ENCODE results near the gene DUSP18.
"Not testable (repeated sequence)": the region's sequence is repeated elsewhere in the genome, so short reads cannot be mapped to it uniquely, and the experiment has no call there.

Gene DUSP18

DNA sequence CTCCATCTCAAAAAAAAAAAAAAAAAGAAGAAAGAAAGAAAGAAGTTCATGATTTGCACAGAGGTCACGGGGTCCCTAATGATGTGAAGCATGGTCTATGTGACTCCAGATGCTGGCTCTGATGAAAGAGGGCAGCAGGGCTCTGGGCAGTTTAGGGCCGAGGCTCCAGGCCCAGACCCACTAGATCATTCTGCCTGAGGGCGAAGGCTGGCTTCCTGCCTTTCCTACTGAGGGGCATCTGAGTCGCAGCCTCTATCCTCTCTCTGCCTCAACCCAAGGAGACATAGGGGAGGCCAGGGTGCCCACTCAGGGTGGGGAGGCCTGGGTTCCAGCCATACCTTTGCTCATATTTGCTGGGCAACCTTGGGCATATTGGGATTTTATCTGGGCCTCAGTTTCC, 27.3 kb downstream of the DUSP18 start:
- no peak for DNase-seq (ENCODE audit: low spot score)

- DNase-seq (ENCODE audit: low spot score): no peak
Observed at GRCh38 chr22:30637701-30638114, 30.0 kb downstream of the DUSP18 start.

GRCh38 chr22:30636226-30637077, 31.2 kb downstream of the DUSP18 start:
- DNase-seq (ENCODE audit: low spot score): no peak

DNA sequence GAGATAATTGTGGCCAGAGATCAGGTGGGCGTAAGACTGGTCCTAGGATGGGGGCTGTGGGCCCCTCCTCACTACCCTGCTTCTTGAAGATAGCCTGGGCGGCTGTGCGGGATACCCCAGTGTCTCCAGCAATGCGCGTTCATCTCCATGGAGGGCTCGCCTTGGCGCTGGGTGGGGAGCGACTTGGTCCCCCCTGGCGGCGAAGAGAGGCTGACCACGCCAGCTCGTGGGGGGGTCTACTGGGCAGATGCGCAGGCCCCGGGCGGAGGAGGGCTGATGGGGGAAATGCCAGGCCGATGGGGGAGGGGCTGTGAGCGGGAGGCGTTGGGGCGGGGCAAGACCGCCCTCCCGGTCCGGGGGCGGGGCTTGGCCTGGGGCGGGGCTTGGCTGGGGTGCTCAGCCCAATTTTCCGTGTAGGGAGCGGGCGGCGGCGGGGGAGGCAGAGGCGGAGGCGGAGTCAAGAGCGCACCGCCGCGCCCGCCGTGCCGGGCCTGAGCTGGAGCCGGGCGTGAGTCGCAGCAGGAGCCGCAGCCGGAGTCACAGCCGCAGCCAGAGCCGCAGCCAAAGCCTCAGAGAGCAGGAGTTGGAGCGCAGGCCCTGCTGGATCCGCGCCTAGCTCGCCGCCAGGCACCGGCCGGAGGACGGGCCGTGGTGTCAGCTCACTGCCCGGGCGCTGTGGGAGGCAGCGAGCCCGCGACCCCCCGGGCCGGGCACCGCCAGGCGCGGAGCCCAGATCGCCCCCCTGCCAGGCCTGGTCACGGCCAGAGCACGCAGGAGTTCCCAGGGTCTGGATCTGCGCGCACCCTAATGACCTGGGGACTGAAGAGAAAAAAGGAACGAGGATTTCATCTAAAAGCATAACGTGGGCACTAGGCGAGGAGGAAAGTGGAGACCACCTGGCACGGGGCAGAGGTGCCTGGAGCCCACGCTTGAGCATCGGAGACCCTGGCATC, 32.1 kb downstream of the DUSP18 start, which contains the start of gene SLC35E4:
Gene SLC35E4, plus strand, starts transcription at position 509 of the 953 bp plus-strand sequence. CDS start 670 bp downstream, outside the sequence.
- peak; percentile 97 for DNase-seq (ENCODE audit: low spot score)

- peak; percentile 91 for DNase-seq (ENCODE audit: low spot score)
Observed at GRCh38 chr22:30634471-30635233, 33.0 kb downstream of the DUSP18 start.

GRCh38 chr22:30631469-30631868, 36.2 kb downstream of the DUSP18 start:
- not testable (repeated sequence) for DNase-seq (ENCODE audit: low spot score)

GRCh38 chr22:30628491-30628890, 39.2 kb downstream of the DUSP18 start:
- no peak for DNase-seq (ENCODE audit: low spot score)

GRCh38 chr22:30627471-30627870, 40.2 kb downstream of the DUSP18 start:
- DNase-seq (ENCODE audit: low spot score): no peak

- DNase-seq (ENCODE audit: low spot score): no peak
Observed at GRCh38 chr22:30626413-30626812, 41.3 kb downstream of the DUSP18 start.

GRCh38 chr22:30619909-30620308, 47.8 kb downstream of the DUSP18 start:
- DNase-seq (ENCODE audit: low spot score): not testable (repeated sequence)

GRCh38 chr22:30617819-30618218, 49.9 kb downstream of the DUSP18 start:
- DNase-seq (ENCODE audit: low spot score): no peak

- DNase-seq (ENCODE audit: low spot score): no peak
Observed at GRCh38 chr22:30615543-30615954, 52.1 kb downstream of the DUSP18 start.

DNA sequence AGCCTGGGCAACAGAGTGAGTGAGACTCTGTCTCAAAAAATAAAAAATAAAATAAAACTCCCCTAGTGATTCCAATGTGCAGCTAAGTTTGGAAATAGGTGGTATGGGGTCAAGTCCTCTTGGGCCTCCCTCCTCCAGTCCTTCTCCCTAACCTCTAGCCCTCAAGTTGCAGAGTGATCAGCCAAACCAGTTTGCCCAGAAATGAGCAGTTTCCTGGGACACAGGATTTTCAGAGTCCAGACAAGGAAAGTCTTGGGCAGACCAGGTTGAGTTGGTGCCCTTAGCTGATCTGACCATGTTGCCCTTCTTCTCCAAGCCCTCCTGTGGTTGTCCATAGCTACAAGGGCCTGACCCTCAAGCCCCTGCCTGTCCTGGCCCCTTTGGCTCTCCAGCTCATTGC, 52.8 kb downstream of the DUSP18 start:
- no peak for DNase-seq (ENCODE audit: low spot score)

GRCh38 chr22:30614268-30614667, 53.4 kb downstream of the DUSP18 start:
- no peak for DNase-seq (ENCODE audit: low spot score)

GRCh38 chr22:30612789-30613188, 54.9 kb downstream of the DUSP18 start:
- peak; percentile 54 for DNase-seq (ENCODE audit: low spot score)

All from iPS-NIHi11 (cell line).